ENCODE data around the gene CDCA7L.

Gene CDCA7L

DNA sequence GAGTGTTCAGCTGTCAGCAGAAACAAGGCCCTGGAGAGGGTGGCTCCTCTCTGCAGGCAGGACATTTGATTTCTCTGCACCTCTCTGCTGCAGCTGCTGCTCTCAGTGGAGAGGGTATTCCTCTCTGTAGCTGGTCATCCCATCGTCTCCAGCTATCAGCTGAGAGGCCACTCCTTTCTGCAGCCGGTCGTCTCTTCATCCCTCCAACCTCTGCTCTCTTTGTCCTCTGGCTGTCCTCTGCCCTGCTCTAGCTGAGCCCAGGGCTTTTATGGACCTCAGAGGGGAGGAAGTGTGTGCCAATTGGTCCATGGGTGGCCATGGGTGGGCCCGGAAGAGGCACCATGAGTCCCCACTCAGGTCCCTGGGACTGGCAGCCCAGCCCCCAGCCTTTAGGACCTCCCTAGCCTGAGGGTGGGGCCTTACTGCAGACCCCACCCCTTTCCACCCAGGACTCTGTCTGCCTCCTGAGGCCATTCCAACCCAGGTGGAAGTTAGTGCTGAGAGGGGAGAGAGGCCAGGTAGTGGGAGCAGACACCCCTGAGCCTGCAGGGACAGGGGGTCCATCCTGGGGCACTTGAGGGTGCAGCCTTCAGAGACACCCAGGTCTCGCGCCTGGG, 26.2 kb upstream of the CDCA7L start:
- DNase-seq (ENCODE audit: insufficient read length, low spot score) (no peak), FAIRE-seq (no peak)
- TF ChIP-seq, protein P1, sequence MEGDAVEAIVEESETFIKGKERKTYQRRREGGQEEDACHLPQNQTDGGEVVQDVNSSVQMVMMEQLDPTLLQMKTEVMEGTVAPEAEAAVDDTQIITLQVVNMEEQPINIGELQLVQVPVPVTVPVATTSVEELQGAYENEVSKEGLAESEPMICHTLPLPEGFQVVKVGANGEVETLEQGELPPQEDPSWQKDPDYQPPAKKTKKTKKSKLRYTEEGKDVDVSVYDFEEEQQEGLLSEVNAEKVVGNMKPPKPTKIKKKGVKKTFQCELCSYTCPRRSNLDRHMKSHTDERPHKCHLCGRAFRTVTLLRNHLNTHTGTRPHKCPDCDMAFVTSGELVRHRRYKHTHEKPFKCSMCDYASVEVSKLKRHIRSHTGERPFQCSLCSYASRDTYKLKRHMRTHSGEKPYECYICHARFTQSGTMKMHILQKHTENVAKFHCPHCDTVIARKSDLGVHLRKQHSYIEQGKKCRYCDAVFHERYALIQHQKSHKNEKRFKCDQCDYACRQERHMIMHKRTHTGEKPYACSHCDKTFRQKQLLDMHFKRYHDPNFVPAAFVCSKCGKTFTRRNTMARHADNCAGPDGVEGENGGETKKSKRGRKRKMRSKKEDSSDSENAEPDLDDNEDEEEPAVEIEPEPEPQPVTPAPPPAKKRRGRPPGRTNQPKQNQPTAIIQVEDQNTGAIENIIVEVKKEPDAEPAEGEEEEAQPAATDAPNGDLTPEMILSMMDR (IDR thresholded peaks at IDR 0.05; ENCODE audit: insufficient read depth, missing control alignments): no peak

DNA sequence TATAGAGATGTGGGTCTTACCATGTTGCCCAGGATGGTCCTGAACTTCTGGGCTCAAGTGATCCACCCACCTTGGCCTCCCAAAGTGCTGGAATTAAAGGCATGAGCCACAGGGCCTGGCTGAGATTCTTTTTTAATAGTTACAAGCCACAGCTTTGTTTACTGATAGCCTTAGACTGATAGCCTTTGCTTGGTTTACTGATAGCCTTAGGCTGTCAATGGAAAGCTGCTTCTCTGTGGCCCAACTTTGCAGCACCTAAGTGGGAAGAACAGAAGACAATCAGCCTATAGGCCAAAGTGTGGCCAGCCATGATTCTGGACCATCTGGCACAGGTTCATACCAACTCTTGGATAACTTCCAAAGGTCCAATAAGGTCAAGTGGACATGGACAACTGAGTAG, 24.1 kb upstream of the CDCA7L start:
- FAIRE-seq (no peak), DNase-seq (ENCODE audit: insufficient read length, low spot score) (no peak)
- TF ChIP-seq, protein P1 (IDR thresholded peaks at IDR 0.05; ENCODE audit: insufficient read depth, missing control alignments): no peak

DNA sequence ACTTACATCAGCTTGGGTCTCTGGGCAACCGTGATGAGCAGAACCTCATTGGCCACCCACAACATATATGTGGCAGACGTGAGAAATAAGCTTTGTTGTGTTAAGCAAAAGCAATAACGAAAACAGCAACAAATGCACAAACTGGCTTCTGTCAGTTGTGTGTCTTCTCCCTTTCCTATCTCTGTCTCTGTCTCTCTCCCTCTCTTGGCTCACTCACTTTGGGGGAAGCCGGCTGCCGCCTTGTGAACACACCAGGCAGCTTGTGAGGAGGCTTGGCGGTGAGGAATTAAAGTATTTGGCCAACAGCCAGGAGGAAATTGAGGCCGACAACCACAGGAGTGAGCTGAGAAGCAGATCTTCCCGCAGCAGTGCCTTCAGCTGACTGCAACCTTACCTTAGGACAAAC, 21.9 kb upstream of the CDCA7L start:
- no peak for DNase-seq (ENCODE audit: insufficient read length, low spot score)
- TF ChIP-seq, protein P1 (IDR thresholded peaks at IDR 0.05; ENCODE audit: insufficient read depth, missing control alignments): no peak
- FAIRE-seq: no peak

DNA sequence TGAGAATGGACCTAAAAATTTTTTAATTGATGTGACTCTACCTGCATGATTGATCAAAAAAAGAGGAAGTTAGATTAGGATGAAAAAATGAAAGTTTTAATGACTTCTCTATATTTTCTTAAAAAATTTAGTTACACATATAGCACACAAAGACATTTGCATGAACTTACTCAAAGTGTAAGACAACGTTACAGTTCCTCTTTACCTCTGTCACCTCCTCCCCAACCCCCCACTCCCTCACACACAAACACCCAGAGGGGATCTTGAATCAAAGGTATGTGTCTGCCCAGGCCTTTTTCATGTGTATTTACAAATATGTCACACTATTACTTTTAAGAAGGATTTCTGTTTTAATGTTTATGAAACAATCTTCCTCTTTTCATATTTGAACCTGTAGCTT, 20.6 kb upstream of the CDCA7L start:
- FAIRE-seq (no peak), DNase-seq (ENCODE audit: insufficient read length, low spot score) (no peak)
- TF ChIP-seq, protein P1 (IDR thresholded peaks at IDR 0.05; ENCODE audit: insufficient read depth, missing control alignments): no peak

DNA sequence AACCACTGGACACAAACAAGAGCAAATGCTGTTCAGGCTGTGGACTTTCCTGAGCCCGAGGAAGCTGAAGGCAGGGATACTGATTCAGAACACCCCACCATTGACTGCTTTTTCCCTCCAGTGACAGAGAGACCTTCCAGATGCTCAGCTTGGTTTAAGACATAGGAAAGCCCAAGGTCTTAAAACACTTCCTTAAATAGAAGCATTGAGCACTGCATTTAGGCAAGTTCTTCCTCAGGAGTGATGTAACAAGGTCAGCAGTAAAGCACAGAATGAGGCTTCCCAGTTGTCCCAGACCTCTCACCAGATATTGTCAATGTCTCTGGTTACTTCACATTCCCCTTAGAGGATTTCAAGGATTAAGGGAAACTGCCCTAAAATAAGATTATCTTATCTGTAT, 19.6 kb upstream of the CDCA7L start:
- FAIRE-seq (no peak), DNase-seq (ENCODE audit: insufficient read length, low spot score) (no peak)
- TF ChIP-seq, protein P1 (IDR thresholded peaks at IDR 0.05; ENCODE audit: insufficient read depth, missing control alignments): no peak

DNA sequence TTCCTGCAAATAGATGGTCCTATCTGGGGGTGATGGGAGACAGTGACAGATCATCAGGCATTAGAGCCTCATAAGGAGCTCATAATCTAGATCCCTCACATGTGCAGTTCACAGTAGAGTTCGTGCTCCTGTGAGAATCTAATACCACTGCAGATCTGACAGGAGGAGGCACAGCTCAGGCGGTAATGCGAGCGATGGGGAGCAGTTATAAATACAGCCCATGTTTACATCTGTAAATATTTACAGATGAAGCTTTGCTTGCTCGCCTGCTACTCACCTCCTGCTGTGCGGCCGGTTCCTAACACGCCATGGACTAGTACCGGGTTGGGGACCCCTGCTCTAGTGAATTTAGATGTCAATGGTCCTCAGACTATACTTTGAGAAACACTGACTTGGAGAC, 17.0 kb upstream of the CDCA7L start:
- no peak for DNase-seq (ENCODE audit: insufficient read length, low spot score)
- no peak for FAIRE-seq
- TF ChIP-seq, protein P1 (IDR thresholded peaks at IDR 0.05; ENCODE audit: insufficient read depth, missing control alignments): no peak

DNA sequence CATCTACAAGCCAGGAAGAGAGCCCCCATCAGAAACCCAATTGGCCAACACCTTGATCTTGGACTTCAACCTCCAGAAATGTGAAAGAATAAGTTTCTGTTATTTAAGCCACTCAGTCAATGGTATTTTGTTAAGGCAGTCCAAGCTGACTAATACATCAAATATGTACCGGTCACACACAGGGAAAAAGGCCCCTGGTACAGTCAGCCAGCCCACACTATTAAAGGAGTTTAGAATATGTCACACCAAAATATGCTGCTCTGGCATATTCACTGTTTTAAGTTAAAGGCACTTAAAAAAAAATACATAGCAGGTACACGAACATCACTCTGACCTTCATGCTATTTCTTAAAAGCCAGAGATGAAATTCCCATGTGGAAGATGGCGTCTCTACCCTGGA, 15.2 kb upstream of the CDCA7L start:
- TF ChIP-seq, protein P1 (IDR thresholded peaks at IDR 0.05; ENCODE audit: insufficient read depth, missing control alignments): no peak
- no peak for DNase-seq (ENCODE audit: insufficient read length, low spot score)
- no peak for FAIRE-seq
